ENCODE measurements around the gene SULT2A1. TPM values are rescaled to one million over a fixed set of nuclear protein-coding genes. Genes with fewer than 3 reads are reported as not detected.

The SULT2A1 gene
- total RNA-seq, 1 experiment from 2014 or later, result 0.27 TPM

DNA sequence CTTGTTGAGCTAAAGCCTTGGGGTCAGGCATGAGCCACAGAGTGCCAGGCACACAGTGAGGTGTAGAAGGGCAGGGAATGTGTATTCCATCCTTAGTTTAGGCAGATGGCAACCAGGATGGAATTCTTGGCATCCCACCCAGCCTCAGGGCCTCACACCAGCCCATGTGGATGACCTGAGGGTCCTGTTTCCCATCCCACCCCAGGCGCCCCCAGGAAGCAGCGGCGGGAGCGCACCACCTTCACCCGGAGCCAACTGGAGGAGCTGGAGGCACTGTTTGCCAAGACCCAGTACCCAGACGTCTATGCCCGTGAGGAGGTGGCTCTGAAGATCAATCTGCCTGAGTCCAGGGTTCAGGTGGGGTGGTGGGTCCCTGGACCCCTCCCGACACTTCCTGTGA, 50.1 kb downstream of the SULT2A1 start:
- no peaks in the 10 kb centered on the region for H3K36me3 ChIP-seq (ENCODE audit: control insufficient read depth in 1 of 2, insufficient read depth in 2 of 2, low read length in 2 of 2)
- H2AFZ ChIP-seq (ENCODE audit: low read depth, low read length, poor library complexity, severe bottlenecking), result no peak overlapping the region
- CTCF ChIA-PET, result no interaction called here
- H3K79me2 ChIP-seq (ENCODE audit: insufficient read depth, low read length), result no peaks in the 10 kb centered on the region
- intact Hi-C loops (cut with micrococcal nuclease), result no loop called here
- H3K9me3 ChIP-seq (ENCODE audit: control insufficient read depth in 1 of 2, insufficient read depth in 1 of 2, low read depth in 1 of 2, low read length in 2 of 2), result no peaks in the 10 kb centered on the region
- ATAC-seq, result no peak
- POLR2A ChIA-PET, result no interaction called here
- H4K20me1 ChIP-seq (ENCODE audit: insufficient read depth), result no peaks in the 10 kb centered on the region
- H3K9me2 ChIP-seq (ENCODE audit: insufficient read depth), result no peaks in the 10 kb centered on the region
- no peaks in the 10 kb centered on the region for H3K4me1 ChIP-seq (ENCODE audit: control insufficient read depth in 1 of 2, insufficient read depth in 2 of 2, low read length in 2 of 2)
- no peaks in the 10 kb centered on the region for H3K27me3 ChIP-seq (ENCODE audit: insufficient read depth, low read length)
- no TSS peak for BruUV-seq (replicated peaks)
- RAD21 ChIA-PET (ENCODE audit: low non-redundant PET in 1 of 2, low total read pairs in 2 of 2, uncharacterized antibody in 2 of 2, unreplicated experiment in 2 of 2), result no interaction called here
- DNase-seq (ENCODE audit: low read depth, low spot score), result no peak
- TF ChIP-seq EGR1 (IDR thresholded peaks at IDR 0.05; ENCODE audit: low read depth) (no peak), SRF (IDR thresholded peaks at IDR 0.05; ENCODE audit: low read depth) (no peak), JUND (IDR thresholded peaks at IDR 0.05) (no peak), CBX3 (IDR thresholded peaks at IDR 0.05; ENCODE audit: low read depth) (no peak), ZNF274 (IDR thresholded peaks at IDR 0.05; ENCODE audit: low read depth, low read length) (no peak), SIN3A (IDR thresholded peaks at IDR 0.05; ENCODE audit: low read depth) (no peak), POLR2AphosphoS5 (IDR thresholded peaks at IDR 0.05; ENCODE audit: low read depth, low read length) (no peak), FOSL1 (IDR thresholded peaks at IDR 0.05; ENCODE audit: low read depth) (no peak), RAD21 (IDR thresholded peaks at IDR 0.05; ENCODE audit: low read depth) (no peak), EZH2 (IDR thresholded peaks at IDR 0.05) (no peak), TCF7L2 (IDR thresholded peaks at IDR 0.05; ENCODE audit: borderline replicate concordance, extremely low read depth, insufficient read depth, insufficient read length) (no peak)
- TF ChIP-seq, protein P1, sequence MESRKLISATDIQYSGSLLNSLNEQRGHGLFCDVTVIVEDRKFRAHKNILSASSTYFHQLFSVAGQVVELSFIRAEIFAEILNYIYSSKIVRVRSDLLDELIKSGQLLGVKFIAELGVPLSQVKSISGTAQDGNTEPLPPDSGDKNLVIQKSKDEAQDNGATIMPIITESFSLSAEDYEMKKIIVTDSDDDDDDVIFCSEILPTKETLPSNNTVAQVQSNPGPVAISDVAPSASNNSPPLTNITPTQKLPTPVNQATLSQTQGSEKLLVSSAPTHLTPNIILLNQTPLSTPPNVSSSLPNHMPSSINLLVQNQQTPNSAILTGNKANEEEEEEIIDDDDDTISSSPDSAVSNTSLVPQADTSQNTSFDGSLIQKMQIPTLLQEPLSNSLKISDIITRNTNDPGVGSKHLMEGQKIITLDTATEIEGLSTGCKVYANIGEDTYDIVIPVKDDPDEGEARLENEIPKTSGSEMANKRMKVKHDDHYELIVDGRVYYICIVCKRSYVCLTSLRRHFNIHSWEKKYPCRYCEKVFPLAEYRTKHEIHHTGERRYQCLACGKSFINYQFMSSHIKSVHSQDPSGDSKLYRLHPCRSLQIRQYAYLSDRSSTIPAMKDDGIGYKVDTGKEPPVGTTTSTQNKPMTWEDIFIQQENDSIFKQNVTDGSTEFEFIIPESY (IDR thresholded peaks at IDR 0.05; ENCODE audit: extremely low read depth, insufficient replicate concordance, low read length), result no peak
- TF ChIP-seq, protein P2, sequence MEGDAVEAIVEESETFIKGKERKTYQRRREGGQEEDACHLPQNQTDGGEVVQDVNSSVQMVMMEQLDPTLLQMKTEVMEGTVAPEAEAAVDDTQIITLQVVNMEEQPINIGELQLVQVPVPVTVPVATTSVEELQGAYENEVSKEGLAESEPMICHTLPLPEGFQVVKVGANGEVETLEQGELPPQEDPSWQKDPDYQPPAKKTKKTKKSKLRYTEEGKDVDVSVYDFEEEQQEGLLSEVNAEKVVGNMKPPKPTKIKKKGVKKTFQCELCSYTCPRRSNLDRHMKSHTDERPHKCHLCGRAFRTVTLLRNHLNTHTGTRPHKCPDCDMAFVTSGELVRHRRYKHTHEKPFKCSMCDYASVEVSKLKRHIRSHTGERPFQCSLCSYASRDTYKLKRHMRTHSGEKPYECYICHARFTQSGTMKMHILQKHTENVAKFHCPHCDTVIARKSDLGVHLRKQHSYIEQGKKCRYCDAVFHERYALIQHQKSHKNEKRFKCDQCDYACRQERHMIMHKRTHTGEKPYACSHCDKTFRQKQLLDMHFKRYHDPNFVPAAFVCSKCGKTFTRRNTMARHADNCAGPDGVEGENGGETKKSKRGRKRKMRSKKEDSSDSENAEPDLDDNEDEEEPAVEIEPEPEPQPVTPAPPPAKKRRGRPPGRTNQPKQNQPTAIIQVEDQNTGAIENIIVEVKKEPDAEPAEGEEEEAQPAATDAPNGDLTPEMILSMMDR (IDR thresholded peaks at IDR 0.05 in 2 of 3, conservative IDR thresholded peaks at IDR 0.05 in 1 of 3; ENCODE audit: borderline replicate concordance in 1 of 3, insufficient read depth in 1 of 3, low read depth in 2 of 3, low read length in 2 of 3), result no peak
- TF ChIP-seq, protein P3, sequence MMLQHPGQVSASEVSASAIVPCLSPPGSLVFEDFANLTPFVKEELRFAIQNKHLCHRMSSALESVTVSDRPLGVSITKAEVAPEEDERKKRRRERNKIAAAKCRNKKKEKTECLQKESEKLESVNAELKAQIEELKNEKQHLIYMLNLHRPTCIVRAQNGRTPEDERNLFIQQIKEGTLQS (IDR thresholded peaks at IDR 0.05), result no peak
- TF ChIP-seq, protein P4, sequence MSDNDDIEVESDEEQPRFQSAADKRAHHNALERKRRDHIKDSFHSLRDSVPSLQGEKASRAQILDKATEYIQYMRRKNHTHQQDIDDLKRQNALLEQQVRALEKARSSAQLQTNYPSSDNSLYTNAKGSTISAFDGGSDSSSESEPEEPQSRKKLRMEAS (IDR thresholded peaks at IDR 0.05), result no peak
- TF ChIP-seq, protein P5, sequence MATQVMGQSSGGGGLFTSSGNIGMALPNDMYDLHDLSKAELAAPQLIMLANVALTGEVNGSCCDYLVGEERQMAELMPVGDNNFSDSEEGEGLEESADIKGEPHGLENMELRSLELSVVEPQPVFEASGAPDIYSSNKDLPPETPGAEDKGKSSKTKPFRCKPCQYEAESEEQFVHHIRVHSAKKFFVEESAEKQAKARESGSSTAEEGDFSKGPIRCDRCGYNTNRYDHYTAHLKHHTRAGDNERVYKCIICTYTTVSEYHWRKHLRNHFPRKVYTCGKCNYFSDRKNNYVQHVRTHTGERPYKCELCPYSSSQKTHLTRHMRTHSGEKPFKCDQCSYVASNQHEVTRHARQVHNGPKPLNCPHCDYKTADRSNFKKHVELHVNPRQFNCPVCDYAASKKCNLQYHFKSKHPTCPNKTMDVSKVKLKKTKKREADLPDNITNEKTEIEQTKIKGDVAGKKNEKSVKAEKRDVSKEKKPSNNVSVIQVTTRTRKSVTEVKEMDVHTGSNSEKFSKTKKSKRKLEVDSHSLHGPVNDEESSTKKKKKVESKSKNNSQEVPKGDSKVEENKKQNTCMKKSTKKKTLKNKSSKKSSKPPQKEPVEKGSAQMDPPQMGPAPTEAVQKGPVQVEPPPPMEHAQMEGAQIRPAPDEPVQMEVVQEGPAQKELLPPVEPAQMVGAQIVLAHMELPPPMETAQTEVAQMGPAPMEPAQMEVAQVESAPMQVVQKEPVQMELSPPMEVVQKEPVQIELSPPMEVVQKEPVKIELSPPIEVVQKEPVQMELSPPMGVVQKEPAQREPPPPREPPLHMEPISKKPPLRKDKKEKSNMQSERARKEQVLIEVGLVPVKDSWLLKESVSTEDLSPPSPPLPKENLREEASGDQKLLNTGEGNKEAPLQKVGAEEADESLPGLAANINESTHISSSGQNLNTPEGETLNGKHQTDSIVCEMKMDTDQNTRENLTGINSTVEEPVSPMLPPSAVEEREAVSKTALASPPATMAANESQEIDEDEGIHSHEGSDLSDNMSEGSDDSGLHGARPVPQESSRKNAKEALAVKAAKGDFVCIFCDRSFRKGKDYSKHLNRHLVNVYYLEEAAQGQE (IDR thresholded peaks at IDR 0.05; ENCODE audit: low read depth), result no peak
- H3K4me2 ChIP-seq (ENCODE audit: low read length), result no peak overlapping the region
- H3K27ac ChIP-seq (ENCODE audit: low read depth, low read length), result no peak overlapping the region
- H3K9ac ChIP-seq (ENCODE audit: low read length), result no peak overlapping the region
- no peak overlapping the region for H3K4me3 ChIP-seq (replicated peaks in 1 of 2; ENCODE audit: low read depth in 1 of 2, low read length in 2 of 2)
